ENCODE results near the gene LEMD3.

The LEMD3 gene

DNA sequence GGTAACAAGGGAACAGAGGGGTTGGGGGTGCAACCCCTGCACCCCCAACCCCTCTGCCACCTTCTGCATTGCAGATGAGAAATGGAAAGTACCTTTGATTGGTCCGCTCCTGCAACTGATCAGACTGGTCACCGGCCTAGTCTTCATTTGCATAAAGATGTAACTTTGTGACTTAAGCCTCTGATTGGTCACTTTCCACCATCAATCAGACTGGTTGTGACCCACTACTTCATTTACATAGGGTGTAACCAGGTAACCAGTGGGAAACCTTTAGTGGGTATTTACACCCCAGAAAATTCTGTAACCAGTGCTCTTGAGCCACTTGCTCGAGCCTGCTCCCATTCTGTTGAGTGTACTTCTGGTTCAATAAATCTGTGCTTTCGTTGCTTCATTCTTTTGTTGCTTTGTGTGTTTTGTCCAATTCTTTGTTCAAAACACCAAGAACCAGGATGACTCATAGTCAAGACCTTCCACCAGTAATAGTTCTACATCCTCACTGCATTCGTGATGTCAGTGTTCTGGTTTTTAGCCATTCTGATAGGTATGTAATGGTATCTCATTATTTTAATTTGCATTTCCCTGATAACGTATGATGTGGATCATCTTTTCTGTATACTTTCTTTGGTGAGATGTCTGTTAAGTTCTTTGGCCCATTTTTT lies 30.8 kb downstream of the LEMD3 start:
- peaks cover 4% of the 10 kb centered on the region; the same call in 1 of the 2 replicates for H3K4me1 ChIP-seq (ENCODE audit: control insufficient read depth, insufficient read depth, low read length)
- H3K9me3 ChIP-seq (ENCODE audit: control insufficient read depth, insufficient read depth, low read depth, low read length), result no peaks in the 10 kb centered on the region
- ChIA-PET CTCF (no interaction called here), POLR2A (no interaction called here)
- no peak for TF ChIP-seq ZNF600 (tag by site-specific recombination; IDR thresholded peaks at IDR 0.05)
- TF ChIP-seq ZNF10 (tag by site-specific recombination; IDR thresholded peaks at IDR 0.05), result no peak
- TF ChIP-seq, protein P1, sequence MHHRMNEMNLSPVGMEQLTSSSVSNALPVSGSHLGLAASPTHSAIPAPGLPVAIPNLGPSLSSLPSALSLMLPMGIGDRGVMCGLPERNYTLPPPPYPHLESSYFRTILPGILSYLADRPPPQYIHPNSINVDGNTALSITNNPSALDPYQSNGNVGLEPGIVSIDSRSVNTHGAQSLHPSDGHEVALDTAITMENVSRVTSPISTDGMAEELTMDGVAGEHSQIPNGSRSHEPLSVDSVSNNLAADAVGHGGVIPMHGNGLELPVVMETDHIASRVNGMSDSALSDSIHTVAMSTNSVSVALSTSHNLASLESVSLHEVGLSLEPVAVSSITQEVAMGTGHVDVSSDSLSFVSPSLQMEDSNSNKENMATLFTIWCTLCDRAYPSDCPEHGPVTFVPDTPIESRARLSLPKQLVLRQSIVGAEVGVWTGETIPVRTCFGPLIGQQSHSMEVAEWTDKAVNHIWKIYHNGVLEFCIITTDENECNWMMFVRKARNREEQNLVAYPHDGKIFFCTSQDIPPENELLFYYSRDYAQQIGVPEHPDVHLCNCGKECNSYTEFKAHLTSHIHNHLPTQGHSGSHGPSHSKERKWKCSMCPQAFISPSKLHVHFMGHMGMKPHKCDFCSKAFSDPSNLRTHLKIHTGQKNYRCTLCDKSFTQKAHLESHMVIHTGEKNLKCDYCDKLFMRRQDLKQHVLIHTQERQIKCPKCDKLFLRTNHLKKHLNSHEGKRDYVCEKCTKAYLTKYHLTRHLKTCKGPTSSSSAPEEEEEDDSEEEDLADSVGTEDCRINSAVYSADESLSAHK (tag by site-specific recombination; IDR thresholded peaks at IDR 0.05), result no peak
- TF ChIP-seq ZNF560 (tag by site-specific recombination; IDR thresholded peaks at IDR 0.05; ENCODE audit: borderline replicate concordance), result no peak
- no peak for TF ChIP-seq ZNF350 (tag by site-specific recombination; IDR thresholded peaks at IDR 0.05)
- TF ChIP-seq EGR2 (tag by site-specific recombination; IDR thresholded peaks at IDR 0.05; ENCODE audit: low read depth), result no peak
- TF ChIP-seq, protein P2, sequence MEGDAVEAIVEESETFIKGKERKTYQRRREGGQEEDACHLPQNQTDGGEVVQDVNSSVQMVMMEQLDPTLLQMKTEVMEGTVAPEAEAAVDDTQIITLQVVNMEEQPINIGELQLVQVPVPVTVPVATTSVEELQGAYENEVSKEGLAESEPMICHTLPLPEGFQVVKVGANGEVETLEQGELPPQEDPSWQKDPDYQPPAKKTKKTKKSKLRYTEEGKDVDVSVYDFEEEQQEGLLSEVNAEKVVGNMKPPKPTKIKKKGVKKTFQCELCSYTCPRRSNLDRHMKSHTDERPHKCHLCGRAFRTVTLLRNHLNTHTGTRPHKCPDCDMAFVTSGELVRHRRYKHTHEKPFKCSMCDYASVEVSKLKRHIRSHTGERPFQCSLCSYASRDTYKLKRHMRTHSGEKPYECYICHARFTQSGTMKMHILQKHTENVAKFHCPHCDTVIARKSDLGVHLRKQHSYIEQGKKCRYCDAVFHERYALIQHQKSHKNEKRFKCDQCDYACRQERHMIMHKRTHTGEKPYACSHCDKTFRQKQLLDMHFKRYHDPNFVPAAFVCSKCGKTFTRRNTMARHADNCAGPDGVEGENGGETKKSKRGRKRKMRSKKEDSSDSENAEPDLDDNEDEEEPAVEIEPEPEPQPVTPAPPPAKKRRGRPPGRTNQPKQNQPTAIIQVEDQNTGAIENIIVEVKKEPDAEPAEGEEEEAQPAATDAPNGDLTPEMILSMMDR (tag by site-specific recombination; IDR thresholded peaks at IDR 0.05), result no peak
- TF ChIP-seq ZBTB48 (tag by site-specific recombination; IDR thresholded peaks at IDR 0.05), result no peak
- no peak for TF ChIP-seq ZNF549 (tag by site-specific recombination; IDR thresholded peaks at IDR 0.05)
- no peak for TF ChIP-seq ZNF2 (tag by site-specific recombination; IDR thresholded peaks at IDR 0.05)
- no peak for TF ChIP-seq ZNF707 (tag by site-specific recombination; IDR thresholded peaks at IDR 0.05)
- H3K4me3 ChIP-seq (ENCODE audit: low read depth, low read length), result no peak overlapping the region
- H3K36me3 ChIP-seq (ENCODE audit: control insufficient read depth in 2 of 2, insufficient read depth in 1 of 2, low read length in 2 of 2), result peaks cover 0 to 3% of the 10 kb centered on the region in 2 experiments; a peak in 1 of 3 replicates
- H3K27ac ChIP-seq (ENCODE audit: extremely low read depth, low read depth, low read length), result no peak overlapping the region

DNA sequence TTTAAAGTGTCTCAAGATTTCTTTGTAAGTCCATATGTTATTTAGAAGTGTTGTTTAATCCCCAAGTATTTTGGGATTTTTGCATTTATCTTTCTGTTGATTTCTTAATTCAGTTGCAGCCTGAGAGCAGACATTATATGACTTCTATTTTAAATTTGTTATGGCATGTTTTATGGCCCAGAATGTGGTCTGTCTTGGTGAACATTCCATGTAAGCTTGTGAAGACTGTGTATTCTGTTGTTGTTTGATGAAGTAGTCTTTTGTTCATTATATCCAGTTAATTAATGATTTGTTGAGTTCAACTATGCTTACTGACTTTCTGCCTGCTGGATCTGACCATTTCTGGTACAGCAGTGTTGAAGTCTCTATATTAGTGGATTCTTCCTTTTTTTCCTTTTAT lies 34.0 kb downstream of the LEMD3 start:
- no peaks in the 10 kb centered on the region for H3K36me3 ChIP-seq (ENCODE audit: control insufficient read depth in 2 of 2, insufficient read depth in 1 of 2, low read length in 2 of 2)
- no peak overlapping the region for H3K4me3 ChIP-seq (ENCODE audit: low read depth, low read length)
- peaks cover 2% of the 10 kb centered on the region; the same call in 1 of the 2 replicates for H3K4me1 ChIP-seq (ENCODE audit: control insufficient read depth, insufficient read depth, low read length)
- ChIA-PET CTCF (interaction anchor here (1.2 to 1.4 kb wide), 2 partner anchors 14 to 29 kb away, joined by 4 read pairs; no protein-coding TSS in a partner anchor), POLR2A (no interaction called here)
- H3K27ac ChIP-seq (ENCODE audit: extremely low read depth, low read depth, low read length), result no peak overlapping the region
- TF ChIP-seq ZSCAN30 (tag by site-specific recombination; IDR thresholded peaks at IDR 0.05) (no peak), ZNF391 (tag by site-specific recombination; IDR thresholded peaks at IDR 0.05; ENCODE audit: borderline replicate concordance, low read depth) (no peak), KLF8 (tag by site-specific recombination; IDR thresholded peaks at IDR 0.05) (no peak)
- no peaks in the 10 kb centered on the region for H3K9me3 ChIP-seq (ENCODE audit: control insufficient read depth, insufficient read depth, low read depth, low read length)

DNA sequence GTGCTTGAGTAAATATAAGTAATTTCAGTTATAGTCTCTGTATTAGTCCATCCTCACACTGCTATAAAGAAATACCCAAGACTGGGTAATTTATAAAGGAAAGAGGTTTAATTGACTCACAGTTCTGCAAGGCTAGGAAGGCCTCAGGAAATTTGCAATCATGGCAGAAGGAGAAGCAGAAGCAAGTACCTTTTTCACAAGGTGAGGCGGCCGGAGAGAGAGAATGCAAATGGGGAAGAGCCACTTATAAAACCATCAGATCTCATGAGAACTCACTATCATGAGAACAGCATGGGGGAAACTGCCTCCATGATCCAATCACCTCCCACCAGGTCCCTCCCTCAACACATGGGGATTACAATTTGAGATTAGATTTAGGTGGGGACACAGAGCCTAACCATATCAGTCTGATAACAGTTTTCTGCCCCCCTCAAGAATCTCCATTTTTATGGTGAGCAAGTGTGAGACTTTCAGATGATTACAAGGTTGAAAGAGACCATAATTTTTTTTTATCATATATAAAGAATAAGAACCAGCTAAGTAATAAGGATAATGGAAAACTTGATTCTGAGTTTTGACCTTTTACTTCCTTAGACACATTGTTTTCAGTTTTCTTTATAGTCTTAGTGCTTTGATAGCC lies 35.6 kb downstream of the LEMD3 start:
- Histone ChIP-seq H3K4me3 (ENCODE audit: low read depth, low read length) (no peak overlapping the region), H3K36me3 (ENCODE audit: control insufficient read depth in 2 of 2, insufficient read depth in 1 of 2, low read length in 2 of 2) (no peaks in the 10 kb centered on the region), H3K27ac (ENCODE audit: extremely low read depth, low read depth, low read length) (no peak overlapping the region), H3K4me1 (ENCODE audit: control insufficient read depth, insufficient read depth, low read length) (peaks cover 12% of the 10 kb centered on the region), H3K9me3 (ENCODE audit: control insufficient read depth, insufficient read depth, low read depth, low read length) (no peaks in the 10 kb centered on the region)
- TF ChIP-seq, protein P3, sequence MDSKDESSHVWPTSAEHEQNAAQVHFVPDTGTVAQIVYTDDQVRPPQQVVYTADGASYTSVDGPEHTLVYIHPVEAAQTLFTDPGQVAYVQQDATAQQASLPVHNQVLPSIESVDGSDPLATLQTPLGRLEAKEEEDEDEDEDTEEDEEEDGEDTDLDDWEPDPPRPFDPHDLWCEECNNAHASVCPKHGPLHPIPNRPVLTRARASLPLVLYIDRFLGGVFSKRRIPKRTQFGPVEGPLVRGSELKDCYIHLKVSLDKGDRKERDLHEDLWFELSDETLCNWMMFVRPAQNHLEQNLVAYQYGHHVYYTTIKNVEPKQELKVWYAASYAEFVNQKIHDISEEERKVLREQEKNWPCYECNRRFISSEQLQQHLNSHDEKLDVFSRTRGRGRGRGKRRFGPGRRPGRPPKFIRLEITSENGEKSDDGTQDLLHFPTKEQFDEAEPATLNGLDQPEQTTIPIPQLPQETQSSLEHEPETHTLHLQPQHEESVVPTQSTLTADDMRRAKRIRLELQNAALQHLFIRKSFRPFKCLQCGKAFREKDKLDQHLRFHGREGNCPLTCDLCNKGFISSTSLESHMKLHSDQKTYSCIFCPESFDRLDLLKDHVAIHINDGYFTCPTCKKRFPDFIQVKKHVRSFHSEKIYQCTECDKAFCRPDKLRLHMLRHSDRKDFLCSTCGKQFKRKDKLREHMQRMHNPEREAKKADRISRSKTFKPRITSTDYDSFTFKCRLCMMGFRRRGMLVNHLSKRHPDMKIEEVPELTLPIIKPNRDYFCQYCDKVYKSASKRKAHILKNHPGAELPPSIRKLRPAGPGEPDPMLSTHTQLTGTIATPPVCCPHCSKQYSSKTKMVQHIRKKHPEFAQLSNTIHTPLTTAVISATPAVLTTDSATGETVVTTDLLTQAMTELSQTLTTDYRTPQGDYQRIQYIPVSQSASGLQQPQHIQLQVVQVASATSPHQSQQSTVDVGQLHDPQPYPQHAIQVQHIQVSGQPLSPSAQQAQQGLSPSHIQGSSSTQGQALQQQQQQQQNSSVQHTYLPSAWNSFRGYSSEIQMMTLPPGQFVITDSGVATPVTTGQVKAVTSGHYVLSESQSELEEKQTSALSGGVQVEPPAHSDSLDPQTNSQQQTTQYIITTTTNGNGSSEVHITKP (tag by site-specific recombination; IDR thresholded peaks at IDR 0.05), result no peak
- TF ChIP-seq PRDM1 (tag by site-specific recombination; IDR thresholded peaks at IDR 0.05), result no peak
- no peak for TF ChIP-seq KLF7 (tag by site-specific recombination; IDR thresholded peaks at IDR 0.05; ENCODE audit: borderline replicate concordance)
- peak; percentile 63; the same call in 1 of the 2 replicates for TF ChIP-seq MZF1 (tag by site-specific recombination; IDR thresholded peaks at IDR 0.05; ENCODE audit: borderline replicate concordance)
- TF ChIP-seq ZNF311 (tag by site-specific recombination; IDR thresholded peaks at IDR 0.05; ENCODE audit: borderline replicate concordance), result no peak
- ChIA-PET CTCF (interaction anchor here (0.7 to 1.4 kb wide), 3 partner anchors 10 to 102 kb away, joined by 3 to 4 read pairs (median 3); no protein-coding TSS in a partner anchor), POLR2A (no interaction called here)

Measured in HEK293 (cell line).